Measurements from ENCODE around the gene GCNT2.

DNA sequence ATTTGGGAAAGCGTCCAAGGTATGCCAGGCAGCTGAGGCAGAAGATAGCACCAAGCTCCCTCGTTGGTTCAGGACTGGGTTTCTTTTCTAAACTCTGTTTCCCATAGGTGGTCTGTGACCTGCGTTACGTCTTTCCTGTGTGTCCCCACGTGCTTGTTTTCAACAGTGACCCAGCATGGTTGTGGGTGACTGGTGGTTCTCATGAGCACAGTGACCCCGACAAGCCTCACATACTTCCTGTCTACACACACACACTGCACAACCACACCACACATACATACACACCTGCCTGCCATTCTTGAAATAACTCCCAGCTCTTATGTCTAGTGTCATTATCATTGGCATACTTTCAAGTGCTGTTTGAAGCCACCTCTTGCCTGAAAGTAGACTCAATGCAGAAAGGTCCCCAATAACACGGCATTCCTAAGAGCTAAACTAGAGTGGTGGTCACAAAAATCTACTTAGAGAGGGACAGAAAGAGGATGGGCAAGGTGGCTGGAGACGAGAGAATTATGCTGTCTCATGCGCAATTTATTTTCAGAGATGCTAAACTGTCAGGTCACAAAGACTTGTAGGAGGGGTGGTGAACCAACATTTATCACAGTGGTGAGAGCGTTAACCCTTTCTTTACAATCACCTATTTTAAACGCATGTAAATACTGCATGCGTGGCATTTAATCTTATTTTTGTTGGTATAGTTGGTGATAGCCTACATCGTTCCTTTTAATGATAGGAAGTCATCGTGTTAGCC, 66.7 kb downstream of the GCNT2 start:
- TF ChIP-seq, protein P1, sequence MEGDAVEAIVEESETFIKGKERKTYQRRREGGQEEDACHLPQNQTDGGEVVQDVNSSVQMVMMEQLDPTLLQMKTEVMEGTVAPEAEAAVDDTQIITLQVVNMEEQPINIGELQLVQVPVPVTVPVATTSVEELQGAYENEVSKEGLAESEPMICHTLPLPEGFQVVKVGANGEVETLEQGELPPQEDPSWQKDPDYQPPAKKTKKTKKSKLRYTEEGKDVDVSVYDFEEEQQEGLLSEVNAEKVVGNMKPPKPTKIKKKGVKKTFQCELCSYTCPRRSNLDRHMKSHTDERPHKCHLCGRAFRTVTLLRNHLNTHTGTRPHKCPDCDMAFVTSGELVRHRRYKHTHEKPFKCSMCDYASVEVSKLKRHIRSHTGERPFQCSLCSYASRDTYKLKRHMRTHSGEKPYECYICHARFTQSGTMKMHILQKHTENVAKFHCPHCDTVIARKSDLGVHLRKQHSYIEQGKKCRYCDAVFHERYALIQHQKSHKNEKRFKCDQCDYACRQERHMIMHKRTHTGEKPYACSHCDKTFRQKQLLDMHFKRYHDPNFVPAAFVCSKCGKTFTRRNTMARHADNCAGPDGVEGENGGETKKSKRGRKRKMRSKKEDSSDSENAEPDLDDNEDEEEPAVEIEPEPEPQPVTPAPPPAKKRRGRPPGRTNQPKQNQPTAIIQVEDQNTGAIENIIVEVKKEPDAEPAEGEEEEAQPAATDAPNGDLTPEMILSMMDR (IDR thresholded peaks at IDR 0.05; ENCODE audit: low read length) = no peak
- no peak for TF ChIP-seq EZH2 (IDR thresholded peaks at IDR 0.05; ENCODE audit: borderline replicate concordance, low read length)
